Measurements from ENCODE around the gene NUDT10. TPM values are rescaled to one million over a fixed set of nuclear protein-coding genes. Genes with fewer than 3 reads are reported as not detected.

The NUDT10 gene
- total and polyA plus RNA-seq, 9 donors = 1.0 to 2.3 (median 1.3) TPM

Other genes with a start within 250 kb of the NUDT10 start
- 4.7 TPM for gene NUDT11, start 163.8 kb downstream of the NUDT10 start, total RNA-seq
- 10 to 100 TPM in 1 of 8 donors, 1 to 10 TPM in 7; 3.9 to 10.0 (median 6.1) TPM for gene NUDT11, start 163.8 kb downstream of the NUDT10 start, polyA plus RNA-seq (ENCODE audit: insufficient read depth in 1 of 8, insufficient read length in 8 of 8, low replicate concordance in 1 of 8)

All from muscle of leg (tissue), 9 donors.